Spleen (tissue), 11 donors: ENCODE results near the gene EVPL. TPM values are rescaled to one million over a fixed set of nuclear protein-coding genes. Genes with fewer than 3 reads are reported as not detected.

Source experiments
- DNase-seq: peaks from one replicate; pipeline ENCODE4 v3.0.0-alpha.2; 2020
- H3K27ac ChIP-seq, 8 donors: fragments of 200-600 bp; sonication (generic) in 7 of 8; 1 replicate in 4 of 8; 2 replicates in 4 of 8; pipeline versions ENCODE4 v1.5.0 to v1.8.0; 2016 to 2021; ENCODE audit warnings: inconsistent platforms in 4 of 8, mild to moderate bottlenecking in 4 of 8, moderate library complexity in 1 of 8
- H3K27me3 ChIP-seq, 7 donors: fragments of 200-600 bp; sonication (generic) in 6 of 7; replicated peaks in 1 of 7; 1 replicate in 4 of 7; 2 replicates in 3 of 7; pipeline versions ENCODE4 v1.5.0 to v1.8.0; 2016 to 2021; ENCODE audit warnings: inconsistent platforms in 3 of 7, mild to moderate bottlenecking in 1 of 7
- H3K36me3 ChIP-seq, 6 donors: fragments of 200-600 bp; sonication (generic) in 5 of 6; 1 replicate in 4 of 6; 2 replicates in 2 of 6; pipeline versions ENCODE4 v1.5.0 to v1.8.0; 2016 to 2021; ENCODE audit warnings: inconsistent platforms in 2 of 6
- H3K4me1 ChIP-seq, 6 donors: fragments of 200-600 bp; sonication (generic) in 5 of 6; 1 replicate in 3 of 6; 2 replicates in 3 of 6; pipeline versions ENCODE4 v1.5.0 to v1.8.0; 2016 to 2021; ENCODE audit warnings: inconsistent platforms in 3 of 6
- H3K4me3 ChIP-seq, 8 donors: fragments of 200-600 bp; sonication (generic) in 7 of 8; 1 replicate in 4 of 8; 2 replicates in 4 of 8; pipeline versions ENCODE4 v1.5.0 to v1.8.0; 2016 to 2021; ENCODE audit warnings: inconsistent platforms in 4 of 8, mild to moderate bottlenecking in 4 of 8, moderate library complexity in 2 of 8
- H3K9me3 ChIP-seq, 8 donors: fragments of 200-600 bp; sonication (generic) in 7 of 8; 1 replicate in 4 of 8; 2 replicates in 4 of 8; pipeline versions ENCODE4 v1.5.0 to v1.8.0; 2016 to 2021; ENCODE audit warnings: inconsistent platforms in 4 of 8
- POLR2A ChIP-seq, 3 donors: fragments of 450-650 bp; IDR thresholded peaks; one replicate each; pipeline ENCODE4 v1.5.1; 2017; ENCODE audit warnings: antibody characterized with exemption in 3 of 3, mild to moderate bottlenecking in 1 of 3
- POLR2AphosphoS5 ChIP-seq, 3 donors: sonication (generic); formaldehyde crosslinking; IDR thresholded peaks; one replicate each; pipeline ENCODE4 v1.5.1; 2017; ENCODE audit warnings: antibody characterized with exemption in 3 of 3
- WGBS, 5 donors: extraction: QIAGEN DNeasy Blood & Tissue Kit in 3 of 5; methylation state at CpG; one replicate each; pipeline versions ENCODE4 v1.1.5 to v1.1.7; 2013 to 2018; 5-methylcytosine and 5-hydroxymethylcytosine counted together
- intact Hi-C: fragments of 100-400 bp; cut with DNase I; formaldehyde crosslinking; loops from one replicate; pipeline ENCODE4 v1.15.0; 2023; ENCODE audit warnings: low total_unique reads
- polyA plus RNA-seq, 3 donors: library from polyadenylated mRNA; stranded (reverse); fragments of 200-250 nt; gene quantifications; one replicate each; pipeline ENCODE4 v1.2.1, GENCODE V29; 2013
- total RNA-seq, 7 donors: library from RNA; depleted of rRNA in 3 of 7; stranded (reverse); fragments of >200 nt in 3 of 7; fragmentation: NEBNext Ultra II Directional in 4 of 7; extraction: Animal tissue kit (Norgen Biotek cat#: 25700) in 4 of 7; gene quantifications; one replicate each; pipeline versions ENCODE4 v1.1.0 to v1.2.1, GENCODE V29; 2016 to 2021
- TF ChIP-seq, protein P1 (sequence below), 11 experiments: fragments of 200-600 bp in 7 of 11; fragments of 450-650 bp in 4 of 11; sonication (generic) in 4 of 11; IDR thresholded peaks in 8 of 11; conservative IDR thresholded peaks in 3 of 11; 1 replicate in 7 of 11; 2 replicates in 4 of 11; pipeline versions ENCODE4 v1.4.0 to v1.8.0; 2016 to 2021; ENCODE audit warnings: antibody characterized with exemption in 11 of 11, inconsistent platforms in 4 of 11, mild to moderate bottlenecking in 1 of 11
- donor health status: healthy with polysubstance abuse.
- donor health status: DM: no; HTN: no; CAD: no; lungs with moderate emphysema.
- donor health status: DM: no; HTN: no; CAD: no.
- donor health status: Bipolar disorder and iron deficiency.
- donor health status: healthy.
- donor health status: DM: no; HTN: no; CAD: no.
- donor health status: DM: yes; HTN: yes; CAD: no.

The EVPL gene
- total and polyA plus RNA-seq, 10 donors: 0.04 to 0.56 (median 0.06) TPM; not detected in 3

DNA sequence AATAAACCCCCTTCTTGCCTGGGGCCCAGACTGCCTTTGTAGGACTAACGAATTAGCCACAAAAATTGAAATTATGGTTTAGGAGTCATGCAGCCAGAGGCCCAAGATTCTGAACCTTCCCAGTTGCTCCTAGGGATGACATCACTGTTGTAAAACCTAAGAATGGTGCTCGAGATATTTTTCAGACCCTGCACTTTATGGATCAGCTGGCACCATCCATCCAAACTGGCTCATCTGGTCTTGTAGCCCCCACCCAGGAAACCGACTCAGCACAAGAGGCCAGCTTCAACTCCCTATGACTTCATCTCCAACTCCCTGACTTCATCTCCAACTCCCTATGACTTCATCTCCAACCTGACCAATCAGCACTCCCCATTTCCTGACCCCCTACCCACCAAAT is 10.9 kb upstream of the EVPL start:
- Histone ChIP-seq H3K9me3 (no peaks in the 10 kb centered on the region), H3K4me1 (no peaks in the 10 kb centered on the region), H3K36me3 (peaks cover 0 to 67% (median 53%) of the 10 kb centered on the region in 6 donors), H3K27me3 (no peaks in the 10 kb centered on the region), H3K27ac (no peak overlapping the region), H3K4me3 (no peak overlapping the region)
- intact Hi-C loops: no loop called here
- DNase-seq: no peak
- WGBS, 5 donors: 73 to 93% (median 88%) methylated on average over 3 of the region's 3 CpGs
- TF ChIP-seq POLR2AphosphoS5 (IDR thresholded peaks at IDR 0.05) (no peak), POLR2A (IDR thresholded peaks at IDR 0.05) (no peak)

GRCh38 chr17:76036497-76037261 is 9.6 kb upstream of the EVPL start:
- intact Hi-C loops: no loop called here
- H3K4me3 ChIP-seq: no peak overlapping the region
- H3K36me3 ChIP-seq: peaks cover 0 to 54% (median 40%) of the 10 kb centered on the region in 6 donors
- peaks cover 0 to 13% (median 0%) of the 10 kb centered on the region in 7 donors for H3K27me3 ChIP-seq
- WGBS, 5 donors: 80 to 89% (median 86%) methylated on average over 21 to 22 of the region's 22 CpGs
- H3K27ac ChIP-seq: no peak overlapping the region
- no peaks in the 10 kb centered on the region for H3K4me1 ChIP-seq
- peak in 2 of 3 donors; percentile 20 to 31 for TF ChIP-seq POLR2AphosphoS5 (IDR thresholded peaks at IDR 0.05)
- TF ChIP-seq, protein P1, sequence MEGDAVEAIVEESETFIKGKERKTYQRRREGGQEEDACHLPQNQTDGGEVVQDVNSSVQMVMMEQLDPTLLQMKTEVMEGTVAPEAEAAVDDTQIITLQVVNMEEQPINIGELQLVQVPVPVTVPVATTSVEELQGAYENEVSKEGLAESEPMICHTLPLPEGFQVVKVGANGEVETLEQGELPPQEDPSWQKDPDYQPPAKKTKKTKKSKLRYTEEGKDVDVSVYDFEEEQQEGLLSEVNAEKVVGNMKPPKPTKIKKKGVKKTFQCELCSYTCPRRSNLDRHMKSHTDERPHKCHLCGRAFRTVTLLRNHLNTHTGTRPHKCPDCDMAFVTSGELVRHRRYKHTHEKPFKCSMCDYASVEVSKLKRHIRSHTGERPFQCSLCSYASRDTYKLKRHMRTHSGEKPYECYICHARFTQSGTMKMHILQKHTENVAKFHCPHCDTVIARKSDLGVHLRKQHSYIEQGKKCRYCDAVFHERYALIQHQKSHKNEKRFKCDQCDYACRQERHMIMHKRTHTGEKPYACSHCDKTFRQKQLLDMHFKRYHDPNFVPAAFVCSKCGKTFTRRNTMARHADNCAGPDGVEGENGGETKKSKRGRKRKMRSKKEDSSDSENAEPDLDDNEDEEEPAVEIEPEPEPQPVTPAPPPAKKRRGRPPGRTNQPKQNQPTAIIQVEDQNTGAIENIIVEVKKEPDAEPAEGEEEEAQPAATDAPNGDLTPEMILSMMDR (IDR thresholded peaks at IDR 0.05 in 8 of 11, conservative IDR thresholded peaks at IDR 0.05 in 3 of 11): no peak
- no peak for TF ChIP-seq POLR2A (IDR thresholded peaks at IDR 0.05)
- H3K9me3 ChIP-seq: no peaks in the 10 kb centered on the region
- no peak for DNase-seq

DNA sequence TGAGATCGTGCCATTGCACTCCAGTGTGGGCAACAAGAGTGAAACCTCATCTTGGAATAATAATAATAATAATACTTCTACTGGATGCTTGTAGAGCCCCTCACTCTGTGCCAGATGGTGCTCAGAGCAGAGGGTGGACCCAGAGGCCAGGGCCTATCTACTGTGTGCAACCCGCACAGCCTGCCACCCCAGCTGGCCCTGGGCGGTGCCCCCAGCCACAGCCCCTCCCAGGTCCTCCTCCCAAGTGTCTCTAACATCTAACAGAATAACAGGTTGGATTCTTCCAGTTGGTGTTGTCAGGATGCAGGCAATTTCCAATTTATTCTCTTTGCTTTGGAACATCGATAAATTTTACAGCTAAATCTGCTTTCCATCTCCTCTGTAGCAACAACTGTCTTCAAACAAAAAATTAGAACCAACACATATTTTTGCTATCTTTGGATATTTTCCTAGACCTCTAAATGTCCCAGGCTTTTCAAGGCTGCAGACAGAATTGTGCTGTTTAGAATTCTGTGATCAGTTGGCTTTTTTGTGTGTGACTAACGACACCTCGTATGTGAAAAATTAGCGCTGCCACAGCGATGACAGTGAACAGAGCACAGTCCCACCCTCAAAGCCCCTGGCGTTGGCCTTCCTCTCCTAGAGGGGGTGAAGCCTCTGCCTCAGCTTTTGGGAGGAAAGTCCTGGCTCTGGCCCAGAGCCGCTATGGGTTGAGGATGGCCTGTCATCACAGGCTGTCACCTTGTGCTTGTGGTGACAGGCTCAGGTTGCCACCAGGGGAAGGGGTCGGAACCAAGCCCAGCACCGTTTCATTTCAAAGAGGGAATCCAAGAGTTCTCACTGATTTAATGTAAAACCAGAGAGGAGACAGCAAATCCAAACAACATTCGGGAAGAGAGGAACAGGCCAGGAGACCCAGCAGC is 7.6 kb upstream of the EVPL start:
- H3K4me1 ChIP-seq: peaks cover 5 to 10% (median 7%) of the 10 kb centered on the region in 6 donors
- WGBS, 5 donors: 88 to 95% (median 93%) methylated on average over 13 of the region's 13 CpGs
- H3K27me3 ChIP-seq: peaks cover 0 to 13% (median 0%) of the 10 kb centered on the region in 7 donors
- peaks cover 0 to 34% (median 20%) of the 10 kb centered on the region in 6 donors for H3K36me3 ChIP-seq
- intact Hi-C loops: no loop called here
- no peak for DNase-seq
- no peak overlapping the region for H3K27ac ChIP-seq
- no peak overlapping the region for H3K4me3 ChIP-seq
- H3K9me3 ChIP-seq: no peaks in the 10 kb centered on the region
- no peak for TF ChIP-seq POLR2A (IDR thresholded peaks at IDR 0.05)
- TF ChIP-seq, protein P1 (IDR thresholded peaks at IDR 0.05 in 8 of 11, conservative IDR thresholded peaks at IDR 0.05 in 3 of 11): no peak

- Histone ChIP-seq H3K4me3 (no peak overlapping the region), H3K36me3 (peaks cover 0 to 18% (median 4%) of the 10 kb centered on the region in 6 donors), H3K27ac (no peak overlapping the region), H3K9me3 (no peaks in the 10 kb centered on the region), H3K27me3 (peaks cover 0 to 13% (median 0%) of the 10 kb centered on the region in 7 donors), H3K4me1 (peaks cover 12 to 25% (median 17%) of the 10 kb centered on the region in 6 donors)
- no peak for TF ChIP-seq POLR2AphosphoS5 (IDR thresholded peaks at IDR 0.05)
- DNase-seq: no peak
- WGBS, 5 donors: 90 to 97% (median 94%) methylated on average over 6 of the region's 6 CpGs
- intact Hi-C loops: no loop called here
Measured at GRCh38 chr17:76033139-76033538, 6.0 kb upstream of the EVPL start.

DNA sequence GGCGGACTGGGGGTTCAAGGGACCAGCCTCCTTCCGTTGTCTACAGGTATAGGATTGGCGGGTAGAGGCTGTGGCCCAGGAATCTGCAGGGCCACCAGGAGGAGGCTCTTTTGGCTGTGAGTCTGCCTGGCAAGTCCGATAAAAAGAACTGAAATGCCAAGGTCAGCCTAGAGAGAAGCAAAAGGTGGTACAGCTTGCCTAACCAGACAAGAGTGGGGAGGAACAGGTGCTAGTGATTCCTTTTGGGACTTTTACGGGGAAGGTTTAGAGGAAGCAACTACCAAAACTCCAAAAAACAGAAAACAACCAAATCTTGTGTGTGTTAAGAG is 5.6 kb upstream of the EVPL start:
- no peak for TF ChIP-seq POLR2AphosphoS5 (IDR thresholded peaks at IDR 0.05)
- no peak for TF ChIP-seq POLR2A (IDR thresholded peaks at IDR 0.05)
- TF ChIP-seq, protein P1 (IDR thresholded peaks at IDR 0.05 in 8 of 11, conservative IDR thresholded peaks at IDR 0.05 in 3 of 11): no peak
- H3K9me3 ChIP-seq: no peaks in the 10 kb centered on the region
- H3K36me3 ChIP-seq: peaks cover 0 to 14% (median 1%) of the 10 kb centered on the region in 6 donors
- DNase-seq: no peak
- intact Hi-C loops: no loop called here
- no peak overlapping the region for H3K27ac ChIP-seq
- peaks cover 0 to 13% (median 0%) of the 10 kb centered on the region in 7 donors for H3K27me3 ChIP-seq
- peaks cover 12 to 25% (median 17%) of the 10 kb centered on the region in 6 donors for H3K4me1 ChIP-seq
- no peak overlapping the region for H3K4me3 ChIP-seq
- WGBS, 5 donors: 87 to 97% (median 90%) methylated on average over 5 of the region's 5 CpGs
